A549 (cell line): ENCODE results near the gene CDYL. TPM values are rescaled to one million over a fixed set of nuclear protein-coding genes. Genes with fewer than 3 reads are reported as not detected.

Source experiments
- ATAC-seq, 2 experiments: fragments of 200-7000 bp in 1 of 2; fragments of >200 bp in 1 of 2; cut with Nextera tagmentation in 1 of 2; cut with Tn5 transposase in 1 of 2; 3 replicates each; pipeline versions ENCODE4 v1.8.0 to v1.9.1; 2018 to 2020; ENCODE audit warnings: mild to moderate bottlenecking in 1 of 2, moderate library complexity in 1 of 2
- CTCF ChIA-PET: fragments of 300-600 bp; sonication (Branson Sonifier 250); formaldehyde crosslinking; extraction: SDS; loops from one replicate; lab custom pipeline; 2021; ENCODE audit warnings: antibody characterized with exemption, inconsistent platforms; lab: Yijun Ruan, JAX
- POLR2A ChIA-PET: fragments of 350-600 bp; formaldehyde crosslinking; extraction: SDS; loops from one replicate; lab custom pipeline; 2021; ENCODE audit warnings: antibody characterized with exemption, inconsistent platforms; lab: Yijun Ruan, JAX
- DNase-seq, 2 experiments: peaks; one replicate each; pipeline versions ENCODE4 v3.0.0 to v3.0.0-alpha.2; 2011 to 2016; ENCODE audit warnings: low read depth in 1 of 2, low spot score in 1 of 2
- FAIRE-seq: peaks from 2 replicates; lab custom pipeline; 2011; peaks lifted over from hg19 to GRCh38; lab: Jason Lieb, UNC
- H3K27ac ChIP-seq, 2 experiments: fragments of >200 bp; sonication (Bioruptor Twin); formaldehyde crosslinking; 3 replicates each; pipeline ENCODE4 v1.5.1; 2016 to 2017
- H3K4me1 ChIP-seq: fragments of >200 bp; sonication (Bioruptor Twin); formaldehyde crosslinking; 3 replicates; pipeline ENCODE4 v1.6.1; 2016
- H3K4me2 ChIP-seq: fragments of >200 bp; sonication (Bioruptor Twin); formaldehyde crosslinking; 3 replicates; pipeline ENCODE4 v1.6.1; 2016
- H3K4me3 ChIP-seq: fragments of >200 bp; sonication (Bioruptor Twin); formaldehyde crosslinking; 3 replicates; pipeline ENCODE4 v1.5.1; 2016
- H3K9me3 ChIP-seq: fragments of >200 bp; sonication (Bioruptor Twin); formaldehyde crosslinking; 3 replicates; pipeline ENCODE4 v1.6.1; 2016
- BHLHE40 ChIP-seq: IDR thresholded peaks from 2 replicates; pipeline ENCODE4 v1.6.1; 2012; ENCODE audit warnings: low read depth, low read length, inconsistent platforms
- CBX2 ChIP-seq: fragments of 200-600 bp; sonication (generic); IDR thresholded peaks from 2 replicates; pipeline ENCODE4 v1.6.1; 2016; ENCODE audit warnings: low read depth, mild to moderate bottlenecking, borderline replicate concordance
- CBX8 ChIP-seq: fragments of 200-600 bp; sonication (generic); IDR thresholded peaks from 2 replicates; pipeline ENCODE4 v1.6.1; 2016
- FOXS1 ChIP-seq: fragments of 250-450 bp; sonication (Bioruptor Pico); IDR thresholded peaks from 2 replicates; pipeline ENCODE4 v1.5.0; 2020; ENCODE audit warnings: mild to moderate bottlenecking, moderate library complexity
- HEYL ChIP-seq: fragments of 250-450 bp; sonication (Bioruptor Pico); IDR thresholded peaks from 2 replicates; pipeline ENCODE4 v1.8.0; 2021; ENCODE audit warnings: mild to moderate bottlenecking, moderate library complexity
- HOXB13 ChIP-seq: fragments of 250-450 bp; sonication (Bioruptor Pico); IDR thresholded peaks from 2 replicates; pipeline ENCODE4 v1.5.0; 2020; ENCODE audit warnings: low read depth, mild to moderate bottlenecking, moderate library complexity
- JUN ChIP-seq, 2 experiments: fragments of >200 bp; sonication (Bioruptor Twin); formaldehyde crosslinking; IDR thresholded peaks; 2 replicates in 1 of 2; 3 replicates in 1 of 2; pipeline ENCODE4 v1.6.1; 2016 to 2017
- KDM1A ChIP-seq: fragments of 200-600 bp; sonication (generic); IDR thresholded peaks from 2 replicates; pipeline ENCODE4 v1.6.1; 2016; ENCODE audit warnings: low read depth, mild to moderate bottlenecking
- KDM5A ChIP-seq: fragments of 200-600 bp; sonication (generic); IDR thresholded peaks from 2 replicates; pipeline ENCODE4 v1.6.1; 2016; ENCODE audit warnings: antibody characterized with exemption, mild to moderate bottlenecking
- MAFK ChIP-seq: fragments of 450-650 bp; IDR thresholded peaks from 2 replicates; pipeline ENCODE4 v1.6.1; 2014; ENCODE audit not compliant: partially characterized antibody
- MYC ChIP-seq: IDR thresholded peaks from 2 replicates; pipeline ENCODE4 v1.6.1; 2012; ENCODE audit warnings: mild to moderate bottlenecking, inconsistent platforms, low read length, improper control_type of control experiment, borderline replicate concordance
- NFE2L2 ChIP-seq: fragments of 150-350 bp; conservative IDR thresholded peaks from 2 replicates; pipeline ENCODE4 v1.6.1; 2014; ENCODE audit warnings: low read length
- NR3C1 ChIP-seq: fragments of >200 bp; sonication (Bioruptor Twin); formaldehyde crosslinking; IDR thresholded peaks from 3 replicates; pipeline ENCODE4 v1.6.1; 2017
- PHF8 ChIP-seq: fragments of 200-600 bp; sonication (generic); IDR thresholded peaks from 2 replicates; pipeline ENCODE4 v1.6.1; 2016; ENCODE audit warnings: low read depth, mild to moderate bottlenecking, antibody characterized with exemption, moderate library complexity, borderline replicate concordance
- RARB ChIP-seq: fragments of 250-450 bp; sonication (Bioruptor Pico); IDR thresholded peaks from 2 replicates; pipeline ENCODE4 v1.8.0; 2021; ENCODE audit warnings: mild to moderate bottlenecking, moderate library complexity
- RCOR1 ChIP-seq: fragments of 150-350 bp; IDR thresholded peaks from 2 replicates; pipeline ENCODE4 v1.6.1; 2014; ENCODE audit warnings: antibody characterized with exemption, low read length, low read depth
- REST ChIP-seq: fragments of 200-600 bp; sonication (generic); IDR thresholded peaks from 2 replicates; pipeline ENCODE4 v1.6.1; 2016; ENCODE audit warnings: antibody characterized with exemption, mild to moderate bottlenecking, moderate library complexity
- USF2 ChIP-seq: fragments of 450-650 bp; IDR thresholded peaks from 2 replicates; pipeline ENCODE4 v1.6.1; 2014; ENCODE audit warnings: antibody characterized with exemption
- ZC3H11A ChIP-seq: fragments of 450-650 bp; IDR thresholded peaks from 2 replicates; pipeline ENCODE4 v1.6.1; 2014; ENCODE audit warnings: antibody characterized with exemption, mild to moderate bottlenecking
- ZFP36 ChIP-seq: fragments of 450-650 bp; IDR thresholded peaks from 2 replicates; pipeline ENCODE4 v1.6.1; 2014; ENCODE audit warnings: borderline replicate concordance; ENCODE audit not compliant: partially characterized antibody
- ZNF302 ChIP-seq: fragments of 250-450 bp; sonication (Bioruptor Pico); IDR thresholded peaks from 2 replicates; pipeline ENCODE4 v1.9.0; 2021; ENCODE audit warnings: inconsistent platforms, mild to moderate bottlenecking, moderate library complexity
- ZSCAN20 ChIP-seq: fragments of 250-450 bp; sonication (Bioruptor Pico); IDR thresholded peaks from 2 replicates; pipeline ENCODE4 v1.8.0; 2022; ENCODE audit warnings: mild to moderate bottlenecking, moderate library complexity
- WGBS: methylation state at CpG from one replicate; pipeline ENCODE4 v1.1.6; 2017; ENCODE audit errors: missing lambda C conversion rate; 5-methylcytosine and 5-hydroxymethylcytosine counted together
- polyA plus RNA-seq, 4 experiments: library from polyadenylated mRNA; depleted of rRNA in 3 of 4; stranded (reverse); fragments of >200 nt; fragmentation: RNase III in 1 of 4; extraction: RNeasy Plus Mini Kit Qiagen cat#74134 plus additional on column Dnase treatment in 1 of 4; gene quantifications; 2 replicates in 3 of 4; 3 replicates in 1 of 4; pipeline ENCODE4 v1.2.3, GENCODE V29; 2011 to 2017
- TF ChIP-seq, protein P1 (sequence below): fragments of >200 bp; sonication (Bioruptor Twin); formaldehyde crosslinking; IDR thresholded peaks from 3 replicates; pipeline ENCODE4 v1.5.1; 2016

The CDYL gene
- polyA plus RNA-seq, 2 of the 4 experiments (the other 2 are of a cell fraction) = 18.6 to 42.7 TPM

DNA sequence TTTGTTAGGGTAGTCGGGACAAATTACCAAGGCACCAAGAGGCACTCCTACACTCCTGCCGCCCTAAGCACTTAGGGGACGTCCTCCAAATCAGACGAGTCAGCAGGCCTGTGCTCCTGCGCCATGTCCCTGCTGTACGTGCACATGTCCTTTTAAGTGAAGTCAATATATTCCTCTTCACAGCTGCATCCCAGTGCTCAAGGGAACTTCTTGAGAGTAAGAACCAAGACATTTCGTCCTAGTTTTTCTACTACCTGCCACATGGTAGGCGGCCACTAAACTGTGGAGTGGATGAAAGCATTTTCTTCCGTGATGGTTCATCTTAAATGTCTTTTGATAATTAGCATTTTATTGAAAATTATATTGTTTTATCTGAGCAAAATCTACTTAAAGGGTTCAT is 126.9 kb downstream of the CDYL start:
- Histone ChIP-seq H3K27ac (no peak overlapping the region), H3K4me3 (no peak overlapping the region), H3K4me2 (no peak overlapping the region), H3K9me3 (no peaks in the 10 kb centered on the region), H3K4me1 (0 out of 3 replicates have a peak, but pooled peaks cover 5% of the 10 kb centered on the region)
- TF ChIP-seq CBX2 = no peak
- TF ChIP-seq JUN (IDR thresholded peaks at IDR 0.05) = no peak
- TF ChIP-seq NR3C1 = no peak
- DNase-seq (no peak), ATAC-seq (no peak), FAIRE-seq (no peak)
- 90% methylated on average over 9 of the region's 9 CpGs for WGBS
- POLR2A ChIA-PET = no interaction called here
- CTCF ChIA-PET = no interaction called here

DNA sequence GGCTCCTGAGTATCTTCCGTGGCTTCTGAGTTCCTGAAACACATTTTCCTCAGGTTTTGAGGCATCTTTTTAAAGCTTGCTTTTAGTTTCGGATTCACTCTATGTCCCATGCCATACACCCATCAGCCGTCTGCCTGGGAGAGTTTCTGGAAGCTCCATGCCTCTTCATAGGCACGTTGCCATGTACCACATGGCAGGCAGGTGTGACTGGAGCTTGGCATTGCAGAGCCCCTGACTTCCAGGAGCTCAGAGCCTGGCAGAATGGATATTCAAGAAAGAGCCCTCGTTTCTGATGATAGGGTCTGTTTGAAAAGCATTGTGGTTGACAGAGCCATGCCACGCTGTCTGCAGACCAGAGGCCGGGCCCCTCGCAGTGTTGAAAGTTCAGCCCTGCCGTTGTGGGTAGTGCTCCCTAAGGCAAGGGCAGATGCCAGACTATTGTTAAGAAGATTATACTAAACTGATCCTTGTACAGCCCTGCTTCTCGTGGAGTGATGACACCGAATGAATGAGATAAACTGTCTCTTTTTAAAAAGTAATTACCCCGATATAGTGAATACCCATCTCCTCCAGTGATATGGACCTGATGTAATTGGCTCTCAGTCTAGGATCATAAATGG is 127.7 kb downstream of the CDYL start:
- 81% methylated on average over 10 of the region's 12 CpGs for WGBS
- no peak for DNase-seq
- TF ChIP-seq ZNF302 (CRISPR knock-in tag) = no peak
- TF ChIP-seq ZSCAN20 (CRISPR knock-in tag) = no peak
- no peak for TF ChIP-seq USF2
- TF ChIP-seq, protein P1, sequence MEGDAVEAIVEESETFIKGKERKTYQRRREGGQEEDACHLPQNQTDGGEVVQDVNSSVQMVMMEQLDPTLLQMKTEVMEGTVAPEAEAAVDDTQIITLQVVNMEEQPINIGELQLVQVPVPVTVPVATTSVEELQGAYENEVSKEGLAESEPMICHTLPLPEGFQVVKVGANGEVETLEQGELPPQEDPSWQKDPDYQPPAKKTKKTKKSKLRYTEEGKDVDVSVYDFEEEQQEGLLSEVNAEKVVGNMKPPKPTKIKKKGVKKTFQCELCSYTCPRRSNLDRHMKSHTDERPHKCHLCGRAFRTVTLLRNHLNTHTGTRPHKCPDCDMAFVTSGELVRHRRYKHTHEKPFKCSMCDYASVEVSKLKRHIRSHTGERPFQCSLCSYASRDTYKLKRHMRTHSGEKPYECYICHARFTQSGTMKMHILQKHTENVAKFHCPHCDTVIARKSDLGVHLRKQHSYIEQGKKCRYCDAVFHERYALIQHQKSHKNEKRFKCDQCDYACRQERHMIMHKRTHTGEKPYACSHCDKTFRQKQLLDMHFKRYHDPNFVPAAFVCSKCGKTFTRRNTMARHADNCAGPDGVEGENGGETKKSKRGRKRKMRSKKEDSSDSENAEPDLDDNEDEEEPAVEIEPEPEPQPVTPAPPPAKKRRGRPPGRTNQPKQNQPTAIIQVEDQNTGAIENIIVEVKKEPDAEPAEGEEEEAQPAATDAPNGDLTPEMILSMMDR = no peak
- TF ChIP-seq MYC = no peak
- no peak for TF ChIP-seq PHF8
- TF ChIP-seq HOXB13 (CRISPR knock-in tag) = no peak
- no peak for TF ChIP-seq KDM5A
- no peak for TF ChIP-seq FOXS1 (CRISPR knock-in tag)
- no peak for TF ChIP-seq NFE2L2
- no peak for TF ChIP-seq HEYL (CRISPR knock-in tag)
- TF ChIP-seq, all 56 proteins: peak for 0
- POLR2A ChIA-PET = no interaction called here
- Histone ChIP-seq H3K27ac (no peak overlapping the region), H3K4me3 (no peak overlapping the region), H3K4me1 (0 out of 3 replicates have a peak, but pooled peaks cover 5% of the 10 kb centered on the region), H3K9me3 (no peaks in the 10 kb centered on the region), H3K4me2 (no peak overlapping the region)
- CTCF ChIA-PET = no interaction called here
- no peak for ATAC-seq
- no peak for FAIRE-seq

DNA sequence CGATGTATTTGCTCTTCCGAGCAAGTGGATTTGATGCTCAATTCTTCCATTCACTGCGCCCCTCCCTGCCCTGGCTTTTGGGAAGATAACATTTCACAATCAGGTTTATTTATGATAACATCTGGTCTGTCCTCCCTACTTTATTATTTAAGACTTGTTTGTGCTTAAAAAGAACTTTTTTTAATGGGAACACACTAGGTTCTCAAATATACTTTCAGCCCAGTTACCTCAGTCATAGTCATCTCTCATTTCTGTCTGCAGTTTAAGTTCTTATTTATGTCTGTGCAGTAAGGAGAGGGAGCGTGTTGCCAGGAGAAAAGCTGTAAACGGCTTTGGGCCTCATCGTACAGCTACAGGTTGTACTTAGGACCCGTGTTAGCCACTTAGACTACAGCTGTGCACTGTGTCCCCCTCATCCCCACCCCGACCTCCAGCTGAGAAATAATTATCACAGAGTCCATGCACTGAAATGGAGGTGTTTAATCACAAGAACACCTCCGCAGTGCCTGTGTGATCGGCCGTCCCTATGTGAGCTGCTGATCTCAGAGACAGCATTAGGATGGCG is 128.3 kb downstream of the CDYL start:
- H3K27ac ChIP-seq = no peak overlapping the region
- ChIA-PET POLR2A (no interaction called here), CTCF (no interaction called here)
- ATAC-seq (no peak), FAIRE-seq (no peak), DNase-seq (no peak)
- TF ChIP-seq RARB (CRISPR knock-in tag) (no peak), KDM1A (no peak), HEYL (CRISPR knock-in tag) (no peak), RCOR1 (no peak), BHLHE40 (no peak), MAFK (no peak), ZFP36 (no peak), CBX8 (no peak), ZC3H11A (no peak), REST (no peak), PHF8 (no peak)
- TF ChIP-seq, protein P1 = no peak
- 95% methylated on average over 10 of the region's 12 CpGs for WGBS
- H3K9me3 ChIP-seq = no peaks in the 10 kb centered on the region
- H3K4me3 ChIP-seq = no peak overlapping the region
- no peak overlapping the region for H3K4me2 ChIP-seq
- H3K4me1 ChIP-seq = 0 out of 3 replicates have a peak, but pooled peaks cover 5% of the 10 kb centered on the region
